ENCODE results near the gene AMER3. TPM values are rescaled to one million over a fixed set of nuclear protein-coding genes. Genes with fewer than 3 reads are reported as not detected.

The AMER3 gene
- total RNA-seq, 1 donor from 2014 or later, result 32.8 TPM

GRCh38 chr2:130756053-130756873 is 923 bp downstream of the AMER3 start:
- DNase-seq, result no peak

GRCh38 chr2:130756874-130757668 is 1.7 kb downstream of the AMER3 start:
- DNase-seq, result no peak

GRCh38 chr2:130759906-130760753 is 4.8 kb downstream of the AMER3 start:
- DNase-seq, result no peak

GRCh38 chr2:130760754-130761751 is 5.7 kb downstream of the AMER3 start:
- no peak for DNase-seq

- DNase-seq, result no peak
Measured at GRCh38 chr2:130762031-130762909, 6.9 kb downstream of the AMER3 start.

- DNase-seq, result no peak
Measured at GRCh38 chr2:130762910-130763385, 7.6 kb downstream of the AMER3 start.

GRCh38 chr2:130763405-130763804 is 8.1 kb downstream of the AMER3 start:
- no peak for DNase-seq

GRCh38 chr2:130764035-130764820 is 8.9 kb downstream of the AMER3 start:
- DNase-seq, result no peak

- no peak for DNase-seq
Measured at GRCh38 chr2:130764821-130765115, 9.4 kb downstream of the AMER3 start.

GRCh38 chr2:130765464-130765863 is 10.1 kb downstream of the AMER3 start:
- no peak for DNase-seq

- no peak for DNase-seq
Measured at GRCh38 chr2:130766037-130766436, 10.7 kb downstream of the AMER3 start.

- no peak for DNase-seq
Measured at GRCh38 chr2:130766711-130767407, 11.5 kb downstream of the AMER3 start.

- DNase-seq, result no peak
Measured at GRCh38 chr2:130767408-130767775, 12.1 kb downstream of the AMER3 start.

GRCh38 chr2:130768191-130768855 is 13.0 kb downstream of the AMER3 start:
- no peak for DNase-seq

- no peak for DNase-seq
Measured at GRCh38 chr2:130769343-130769907, 14.1 kb downstream of the AMER3 start.

- DNase-seq, result no peak
Measured at GRCh38 chr2:130776550-130776949, 21.2 kb downstream of the AMER3 start.

- DNase-seq, result no peak
Measured at GRCh38 chr2:130778781-130779180, 23.4 kb downstream of the AMER3 start.

GRCh38 chr2:130785466-130786055 is 30.2 kb downstream of the AMER3 start:
- no peak for DNase-seq
